Pancreas (tissue), 10 donors: ENCODE results near the gene BCL2. TPM values are rescaled to one million over a fixed set of nuclear protein-coding genes. Genes with fewer than 3 reads are reported as not detected.
A peak's percentile ranks its signal among the peaks of the same experiment; 100 is the strongest.

Source experiments
- ATAC-seq, 4 donors: fragments of 200-7000 bp; cut with Tn5 transposase; one replicate each; pipeline versions ENCODE4 v1.8.0 to v1.9.1; 2020; ENCODE audit warnings: mild to moderate bottlenecking in 4 of 4, moderate library complexity in 4 of 4
- DNase-seq, 6 donors: peaks; one replicate each; pipeline ENCODE4 v3.0.0-alpha.2; 2020
- FAIRE-seq: peaks from 2 replicates; lab custom pipeline; 2012; peaks lifted over from hg19 to GRCh38; lab: Jason Lieb, UNC
- H3K27ac ChIP-seq, 4 donors: fragments of 200-600 bp; sonication (generic); 1 replicate in 3 of 4; 2 replicates in 1 of 4; pipeline versions ENCODE4 v1.5.0 to v1.8.0; 2020
- H3K27me3 ChIP-seq, 4 donors: fragments of 200-600 bp; one replicate each; pipeline ENCODE4 v1.8.0; 2021
- H3K36me3 ChIP-seq, 3 donors: fragments of 200-600 bp; sonication (generic) in 1 of 3; one replicate each; pipeline versions ENCODE4 v1.5.0 to v1.8.0; 2020 to 2021
- H3K4me1 ChIP-seq, 3 donors: fragments of 200-600 bp; one replicate each; pipeline ENCODE4 v1.8.0; 2021
- H3K4me3 ChIP-seq, 4 donors: fragments of 200-600 bp; sonication (generic) in 2 of 4; one replicate each; pipeline versions ENCODE4 v1.5.0 to v1.8.0; 2020 to 2021
- H3K9me3 ChIP-seq, 4 donors: fragments of 200-600 bp; one replicate each; pipeline ENCODE4 v1.8.0; 2021
- WGBS, 2 donors: extraction: QIAGEN DNeasy Blood & Tissue Kit; methylation state at CpG; one replicate each; pipeline ENCODE4 v1.1.7; 2013; 5-methylcytosine and 5-hydroxymethylcytosine counted together
- intact Hi-C, 3 donors: fragments of 100-400 bp; cut with DNase I; formaldehyde crosslinking; loops; one replicate each; pipeline versions ENCODE4 v1.11.1 to v1.14.2; 2022
- polyA plus RNA-seq, 2 donors: library from polyadenylated mRNA; stranded (reverse); fragments of 200-250 nt; gene quantifications; one replicate each; pipeline ENCODE4 v1.2.3, GENCODE V29; 2013
- total RNA-seq, 6 donors: library from RNA; stranded (reverse); fragmentation: NEBNext Ultra II Directional in 4 of 6; extraction: Animal tissue kit (Norgen Biotek cat#: 25700) in 4 of 6; gene quantifications; one replicate each; pipeline versions ENCODE4 v1.2.1 to v1.2.4, GENCODE V29; 2021 to 2023
- TF ChIP-seq, protein P1 (sequence below), 4 donors: fragments of 200-600 bp; sonication (generic) in 3 of 4; IDR thresholded peaks; one replicate each; pipeline versions ENCODE4 v1.5.0 to v1.8.0; 2021; ENCODE audit warnings: antibody characterized with exemption in 4 of 4
- donor health status: healthy with polysubstance abuse.
- donor health status: DM: no; HTN: no; CAD: no; lungs with moderate emphysema.
- donor health status: DM: no; HTN: no; CAD: no.
- donor health status: control.
- donor health status: control.
- donor health status: Bipolar disorder and iron deficiency.
- donor health status: DM: yes; HTN: yes; CAD: no.
- donor health status: DM: no; HTN: no; CAD: no.
- donor health status: DM: no; HTN: no; CAD: no.
- donor health status: DM: yes; HTN: yes; CAD: no.

Gene BCL2
- total and polyA plus RNA-seq, 8 donors = 1.9 to 9.0 (median 4.2) TPM

DNA sequence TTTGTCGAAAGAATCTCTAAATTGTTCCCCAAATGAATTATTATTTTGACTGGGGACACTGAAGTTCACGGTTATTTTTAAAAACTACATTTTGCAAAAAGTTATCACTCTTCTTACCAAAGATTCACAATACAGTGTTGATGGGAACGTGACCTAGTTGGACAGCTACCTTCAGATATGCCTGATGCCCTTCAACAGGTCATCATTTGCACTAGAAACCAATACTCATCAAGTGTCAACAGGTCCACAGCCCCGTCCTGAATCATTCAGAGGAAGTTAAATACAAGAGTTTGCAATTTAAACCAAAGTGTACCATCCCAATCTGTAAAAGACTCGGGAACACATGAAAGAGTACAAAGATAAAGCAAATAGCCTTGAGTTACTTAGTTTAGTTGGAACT, 28.3 kb downstream of the BCL2 start:
- intact Hi-C loops = no loop called here
- Histone ChIP-seq H3K27ac (no peak overlapping the region), H3K9me3 (no peaks in the 10 kb centered on the region), H3K27me3 (no peaks in the 10 kb centered on the region), H3K4me1 (no peaks in the 10 kb centered on the region), H3K36me3 (no peaks in the 10 kb centered on the region), H3K4me3 (no peak overlapping the region)
- 71 to 74% methylated on average over 5 of the region's 5 CpGs for WGBS, 2 donors
- DNase-seq = no peak
- TF ChIP-seq, protein P1, sequence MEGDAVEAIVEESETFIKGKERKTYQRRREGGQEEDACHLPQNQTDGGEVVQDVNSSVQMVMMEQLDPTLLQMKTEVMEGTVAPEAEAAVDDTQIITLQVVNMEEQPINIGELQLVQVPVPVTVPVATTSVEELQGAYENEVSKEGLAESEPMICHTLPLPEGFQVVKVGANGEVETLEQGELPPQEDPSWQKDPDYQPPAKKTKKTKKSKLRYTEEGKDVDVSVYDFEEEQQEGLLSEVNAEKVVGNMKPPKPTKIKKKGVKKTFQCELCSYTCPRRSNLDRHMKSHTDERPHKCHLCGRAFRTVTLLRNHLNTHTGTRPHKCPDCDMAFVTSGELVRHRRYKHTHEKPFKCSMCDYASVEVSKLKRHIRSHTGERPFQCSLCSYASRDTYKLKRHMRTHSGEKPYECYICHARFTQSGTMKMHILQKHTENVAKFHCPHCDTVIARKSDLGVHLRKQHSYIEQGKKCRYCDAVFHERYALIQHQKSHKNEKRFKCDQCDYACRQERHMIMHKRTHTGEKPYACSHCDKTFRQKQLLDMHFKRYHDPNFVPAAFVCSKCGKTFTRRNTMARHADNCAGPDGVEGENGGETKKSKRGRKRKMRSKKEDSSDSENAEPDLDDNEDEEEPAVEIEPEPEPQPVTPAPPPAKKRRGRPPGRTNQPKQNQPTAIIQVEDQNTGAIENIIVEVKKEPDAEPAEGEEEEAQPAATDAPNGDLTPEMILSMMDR (IDR thresholded peaks at IDR 0.05) = no peak
- no peak for FAIRE-seq
- ATAC-seq = no peak

DNA sequence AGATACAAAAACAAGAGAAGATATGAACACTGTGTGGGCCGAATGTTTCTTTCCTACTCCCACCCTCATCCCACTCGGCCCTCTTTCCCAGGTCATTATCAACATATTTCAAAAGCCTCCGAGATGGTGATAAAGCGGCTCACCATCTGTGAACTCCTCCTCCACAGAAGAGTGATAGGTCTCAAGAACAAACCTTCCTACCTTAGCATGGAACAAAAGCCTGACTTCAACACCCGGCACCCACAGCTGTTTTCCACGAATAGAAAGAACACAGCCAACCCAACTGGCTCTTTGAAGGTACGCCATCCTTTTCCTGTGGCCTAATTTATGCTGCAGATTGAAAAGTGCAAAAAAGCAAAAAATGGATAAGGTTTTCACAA, 28.8 kb downstream of the BCL2 start:
- ATAC-seq = no peak
- H3K9me3 ChIP-seq = no peaks in the 10 kb centered on the region
- TF ChIP-seq, protein P1 (IDR thresholded peaks at IDR 0.05) = no peak
- H3K27ac ChIP-seq = no peak overlapping the region
- no peak overlapping the region for H3K4me3 ChIP-seq
- intact Hi-C loops = no loop called here
- H3K36me3 ChIP-seq = no peaks in the 10 kb centered on the region
- WGBS, 2 donors = 85 to 86% methylated on average over 7 of the region's 7 CpGs
- no peak for DNase-seq
- FAIRE-seq = no peak
- H3K4me1 ChIP-seq = no peaks in the 10 kb centered on the region
- no peaks in the 10 kb centered on the region for H3K27me3 ChIP-seq

DNA sequence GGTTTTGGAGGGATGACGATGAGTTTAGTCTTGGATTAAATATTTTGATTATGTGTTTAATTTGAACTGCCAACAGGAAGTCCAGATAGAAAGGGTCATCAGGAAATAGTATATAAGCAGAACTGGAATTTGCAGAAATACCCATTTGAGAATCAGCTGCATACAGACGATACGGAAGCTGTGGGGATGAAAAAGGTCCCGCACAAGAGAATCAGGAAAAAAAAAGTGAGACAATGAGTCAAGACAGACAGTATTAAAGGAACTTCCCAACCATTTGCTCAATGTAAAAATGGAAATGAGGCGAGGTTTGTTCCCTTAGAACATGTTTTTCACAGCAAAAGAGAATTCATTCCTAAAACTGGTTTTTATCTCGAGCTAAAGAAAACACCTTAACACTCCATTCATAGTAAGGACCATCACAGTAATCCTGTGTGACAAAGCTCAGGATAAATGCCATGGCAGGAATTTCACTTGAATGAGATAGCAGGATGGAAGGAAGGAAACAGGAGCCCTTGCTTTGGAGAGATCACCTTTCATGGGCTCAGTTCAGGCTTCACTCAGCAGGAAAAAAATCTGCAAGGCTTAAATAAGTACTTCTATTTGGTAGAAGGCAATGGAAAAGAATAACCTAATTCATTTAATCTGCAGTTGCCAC, 29.3 kb downstream of the BCL2 start:
- Histone ChIP-seq H3K27ac (no peak overlapping the region), H3K36me3 (no peaks in the 10 kb centered on the region), H3K4me1 (no peaks in the 10 kb centered on the region), H3K4me3 (no peak overlapping the region), H3K9me3 (no peaks in the 10 kb centered on the region), H3K27me3 (no peaks in the 10 kb centered on the region)
- FAIRE-seq = no peak
- DNase-seq = no peak
- intact Hi-C loops = no loop called here
- WGBS, 2 donors = 77 to 85% methylated on average over 6 of the region's 6 CpGs
- TF ChIP-seq, protein P1 (IDR thresholded peaks at IDR 0.05) = no peak
- peak in 1 of 4 donors; percentile 35 for ATAC-seq

DNA sequence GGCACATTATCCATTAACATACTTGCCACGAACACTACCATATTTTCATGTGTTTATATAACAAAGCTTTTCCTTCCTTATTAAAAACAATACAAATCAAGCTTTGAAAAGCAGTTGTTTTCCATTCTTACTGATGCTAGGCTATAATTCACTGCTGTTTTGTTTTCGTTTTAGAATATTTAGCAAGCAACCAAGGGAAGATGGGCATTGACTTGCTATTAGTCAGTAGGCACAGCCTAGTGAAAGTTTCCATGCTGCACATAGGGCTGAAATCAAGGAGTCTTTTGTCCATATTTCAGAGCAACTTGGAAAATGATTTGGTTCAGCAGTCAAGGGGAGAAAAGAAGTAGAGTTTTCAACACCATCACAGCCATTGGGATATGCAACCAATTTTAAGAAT, 31.3 kb downstream of the BCL2 start:
- no peak overlapping the region for H3K27ac ChIP-seq
- WGBS, 2 donors = 69 to 70% methylated on average over 2 of the region's 2 CpGs
- no peak for FAIRE-seq

More for the DNA sequence above, 31.3 kb downstream of the BCL2 start:
- DNase-seq = no peak
- TF ChIP-seq, protein P1 (IDR thresholded peaks at IDR 0.05) = no peak
- Histone ChIP-seq H3K27me3 (no peaks in the 10 kb centered on the region), H3K9me3 (no peaks in the 10 kb centered on the region), H3K36me3 (no peaks in the 10 kb centered on the region), H3K4me1 (no peaks in the 10 kb centered on the region), H3K4me3 (no peak overlapping the region)
- intact Hi-C loops = no loop called here
- no peak for ATAC-seq
